GM13976 (cell line): Measurements from ENCODE around the gene GABRP.

Source experiments
- DNase-seq: peaks from one replicate; pipeline ENCODE4 v3.0.0; 2012; ENCODE audit warnings: low spot score
- CTCF ChIP-seq: IDR thresholded peaks from 2 replicates; pipeline ENCODE4 v1.5.1; 2012; ENCODE audit warnings: borderline replicate concordance, mild to moderate bottlenecking; ENCODE audit not compliant: insufficient read depth; ENCODE audit errors: extremely low read depth, missing control alignments, control extremely low read depth
- in situ Hi-C: fragments of 300-500 bp; cut with MboI; formaldehyde crosslinking; loops from one replicate; pipeline ENCODE4 v1.12.0; 2022; ENCODE audit warnings: low sequenced_read_pairs, mixed read lengths, inconsistent platforms; ENCODE audit not compliant: unreplicated experiment

Gene GABRP

DNA sequence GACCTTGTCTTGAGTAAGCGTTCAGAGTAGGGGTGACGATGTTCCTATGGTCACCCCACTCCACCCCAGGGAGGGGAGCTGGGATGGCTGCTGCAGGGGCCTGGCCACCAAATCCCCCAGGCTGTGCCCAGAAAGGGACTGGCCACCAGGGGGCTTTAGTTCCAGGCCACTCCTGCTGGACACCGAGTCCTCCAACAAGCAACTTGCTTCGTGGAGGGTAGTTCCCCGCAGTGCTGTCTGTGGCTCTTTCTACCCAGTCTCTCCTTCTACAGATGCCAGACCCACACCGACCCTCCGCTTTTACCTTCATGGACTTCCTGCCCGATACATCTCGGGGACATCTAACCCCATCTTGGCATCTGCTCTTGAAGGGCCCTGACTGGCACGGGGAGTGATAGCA lies 35.7 kb upstream of the GABRP start:
- in situ Hi-C loops: loop anchor here (25.0 kb wide), 1 partner anchor 589 kb away; no protein-coding TSS in a partner anchor
- TF ChIP-seq CTCF: no peak
- DNase-seq: no peak

- in situ Hi-C loops: loop anchor here (25.0 kb wide), 1 partner anchor 588 kb away; no protein-coding TSS in a partner anchor
- DNase-seq: no peak
- TF ChIP-seq CTCF: no peak
Measured at GRCh38 chr5:170748951-170749471, 34.5 kb upstream of the GABRP start.

DNA sequence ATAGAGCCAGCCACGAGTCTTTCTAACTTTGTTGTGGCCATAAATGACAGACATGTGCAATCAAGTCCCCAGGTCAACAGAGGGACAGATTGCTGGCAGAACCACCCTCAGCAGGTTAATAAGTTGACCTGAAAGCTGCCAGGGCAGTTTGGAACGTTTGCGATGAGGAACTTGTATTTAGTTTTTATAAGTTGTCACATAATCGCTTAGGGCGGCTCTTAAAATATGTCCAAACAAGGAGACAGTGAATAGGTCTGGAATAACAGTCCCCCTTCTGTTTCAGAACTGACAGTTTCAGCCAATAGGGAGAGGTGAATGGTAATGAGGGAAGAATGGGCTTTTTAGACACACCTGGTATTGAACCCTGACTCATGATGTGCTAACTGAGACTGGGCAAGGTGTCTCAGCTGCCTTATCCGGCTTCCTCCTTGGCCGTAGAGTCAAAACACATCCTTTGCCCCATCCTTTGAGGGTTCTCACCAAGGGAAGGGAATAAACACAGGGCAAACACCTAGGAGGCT lies 33.6 kb upstream of the GABRP start:
- no peak for DNase-seq
- no peak for TF ChIP-seq CTCF
- in situ Hi-C loops: loop anchor here (25.0 kb wide), 1 partner anchor 587 kb away; no protein-coding TSS in a partner anchor

DNA sequence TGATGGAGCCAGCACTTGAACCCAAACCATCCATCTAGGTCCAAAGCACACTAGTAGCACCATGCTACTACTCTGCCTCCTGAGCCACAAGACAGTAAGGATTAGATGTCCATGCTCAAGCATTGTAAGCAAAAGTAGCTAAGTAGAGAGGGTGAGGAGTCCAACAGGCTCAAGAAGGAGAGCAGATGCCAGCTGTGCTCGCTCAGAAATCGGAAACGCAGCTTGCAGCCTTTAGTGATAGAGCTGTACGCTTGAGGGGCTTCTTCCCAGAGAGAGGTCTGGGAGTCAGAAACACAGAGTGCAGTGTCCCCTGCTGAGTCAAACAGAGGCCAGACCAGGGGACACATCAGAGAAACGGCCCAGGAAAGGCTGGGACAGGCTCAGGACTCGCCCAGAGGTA lies 32.7 kb upstream of the GABRP start:
- in situ Hi-C loops: no loop called here
- TF ChIP-seq CTCF: no peak
- no peak for DNase-seq

DNA sequence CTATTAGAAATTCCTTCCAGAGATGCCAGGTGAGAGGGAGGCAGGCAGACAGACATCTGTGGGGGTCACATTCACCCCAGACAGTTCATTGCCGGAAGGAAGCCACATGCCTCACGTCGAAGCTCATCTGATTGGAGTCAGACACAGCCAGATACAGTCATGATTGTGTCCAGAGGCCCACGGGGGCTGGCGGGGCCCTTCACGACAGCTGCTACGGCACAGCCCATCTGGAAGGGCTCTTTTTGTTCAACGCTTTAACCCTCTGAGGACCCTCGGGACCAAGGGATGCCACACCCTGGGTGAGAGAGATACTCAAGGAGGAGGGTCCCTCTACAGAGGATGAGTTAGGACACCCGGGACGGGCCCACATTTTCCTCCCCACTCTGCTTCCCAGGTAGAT lies 31.9 kb upstream of the GABRP start:
- DNase-seq: no peak
- no peak for TF ChIP-seq CTCF
- in situ Hi-C loops: no loop called here

GRCh38 chr5:170752257-170753215 lies 31.0 kb upstream of the GABRP start:
- no peak for DNase-seq
- in situ Hi-C loops: no loop called here

More at GRCh38 chr5:170752257-170753215, 31.0 kb upstream of the GABRP start:
- no peak for TF ChIP-seq CTCF
